HG03060 (cell line): Measurements from ENCODE around the gene TP53BP2.
"Not testable (repeated sequence)": the region's sequence is repeated elsewhere in the genome, so short reads cannot be mapped to it uniquely, and the experiment has no call there.

Experiments used
- ATAC-seq: cut with Tn5 transposase; IDR thresholded peaks from one replicate; pipeline ENCODE4 v1.9.1; 2021; ENCODE audit warnings: low read depth, moderate number of reproducible peaks; ENCODE audit not compliant: unreplicated experiment

The TP53BP2 gene

DNA sequence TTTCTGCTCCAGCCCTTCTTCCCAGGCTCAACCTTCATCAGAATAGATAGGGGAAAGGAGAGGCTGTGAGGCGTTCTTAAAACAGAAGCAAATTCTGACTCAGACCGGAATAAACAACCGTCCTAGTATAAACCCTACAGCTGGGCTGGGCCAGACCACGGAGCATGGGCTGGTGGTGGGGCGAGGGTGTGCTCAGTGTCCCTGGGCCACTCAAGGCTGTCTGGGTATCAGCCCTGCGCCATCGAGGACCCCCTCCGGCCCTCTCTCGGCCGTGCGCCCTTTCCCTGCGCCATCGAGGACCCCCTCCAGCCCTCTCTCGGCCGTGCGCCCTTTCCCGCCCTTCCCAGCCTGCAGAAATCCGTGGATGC lies 97.4 kb downstream of the TP53BP2 start:
- ATAC-seq: no peak

DNA sequence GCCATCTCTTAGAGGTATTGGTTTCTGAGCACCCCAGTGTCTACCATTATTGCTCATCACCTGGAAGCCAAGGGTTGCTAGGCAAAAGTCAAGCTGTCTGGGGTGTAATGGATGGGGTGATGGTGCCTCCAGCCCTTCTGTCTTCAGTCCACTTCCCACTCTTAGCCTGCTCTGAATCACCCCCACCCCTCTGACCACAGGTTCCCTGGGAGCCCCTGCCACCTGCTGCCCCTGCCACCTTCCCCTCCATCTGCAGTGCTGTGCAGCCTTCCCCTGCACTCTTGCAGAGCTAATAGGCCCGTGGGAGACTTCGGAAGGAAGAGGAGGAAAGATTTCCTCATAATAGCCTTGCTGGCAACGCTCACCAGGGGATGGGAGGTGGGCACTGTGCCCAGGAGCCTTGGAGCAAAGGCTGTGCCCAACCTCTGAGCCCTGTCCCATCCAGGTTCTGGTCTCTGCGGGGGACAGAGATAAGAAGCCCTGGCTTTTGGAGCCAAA lies 97.9 kb downstream of the TP53BP2 start:
- no peak for ATAC-seq

DNA sequence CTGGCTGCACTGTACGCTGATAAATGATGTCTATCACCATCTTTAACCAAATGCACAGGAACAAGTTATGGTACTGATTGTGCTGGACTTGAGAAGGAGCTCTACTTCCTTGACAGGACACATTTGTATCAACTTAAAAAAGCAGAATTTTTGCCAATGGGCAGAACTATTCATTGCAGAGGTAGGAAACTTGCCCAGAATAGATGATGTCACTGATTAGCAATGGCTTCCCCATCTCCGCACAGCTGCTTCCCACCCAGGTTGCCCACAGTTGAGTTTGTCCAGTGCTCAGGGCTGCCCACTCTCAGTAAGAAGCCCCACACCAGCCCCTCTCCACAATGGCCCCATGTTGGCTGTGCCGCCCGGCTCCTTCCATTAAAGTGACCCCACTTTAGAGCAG lies 100.0 kb downstream of the TP53BP2 start:
- ATAC-seq: no peak

DNA sequence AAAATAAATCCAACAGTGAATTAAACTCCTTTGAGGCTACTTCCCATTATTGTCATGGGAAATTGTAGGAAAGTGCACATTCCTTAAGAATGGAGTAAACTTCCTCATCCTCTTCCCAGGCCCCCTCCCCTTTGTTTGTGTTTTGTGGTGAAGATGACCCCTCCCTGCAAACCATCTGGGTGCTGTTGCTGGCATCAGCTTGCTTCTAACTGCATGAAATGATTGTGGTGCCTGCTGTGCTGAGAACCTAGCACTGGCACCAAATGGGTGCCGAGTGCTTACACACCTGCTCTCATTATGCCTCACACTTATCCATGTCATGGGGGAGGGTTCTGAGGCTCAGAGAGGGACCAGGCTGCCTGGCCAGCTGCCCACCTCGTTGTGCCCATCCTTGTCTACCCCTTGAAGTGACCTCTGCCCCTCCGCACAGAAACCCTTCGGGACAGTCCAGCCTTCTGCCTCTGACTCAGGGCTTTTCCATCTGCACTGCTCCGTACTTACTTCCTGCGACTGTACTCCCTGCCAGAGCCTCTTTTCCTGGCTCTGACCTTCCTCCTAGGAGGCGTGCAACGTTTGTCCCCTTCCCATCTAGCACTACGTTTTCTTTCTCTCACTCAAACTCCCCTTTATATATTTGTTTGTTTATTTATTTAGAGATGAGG lies 102.8 kb downstream of the TP53BP2 start:
- ATAC-seq: no peak

DNA sequence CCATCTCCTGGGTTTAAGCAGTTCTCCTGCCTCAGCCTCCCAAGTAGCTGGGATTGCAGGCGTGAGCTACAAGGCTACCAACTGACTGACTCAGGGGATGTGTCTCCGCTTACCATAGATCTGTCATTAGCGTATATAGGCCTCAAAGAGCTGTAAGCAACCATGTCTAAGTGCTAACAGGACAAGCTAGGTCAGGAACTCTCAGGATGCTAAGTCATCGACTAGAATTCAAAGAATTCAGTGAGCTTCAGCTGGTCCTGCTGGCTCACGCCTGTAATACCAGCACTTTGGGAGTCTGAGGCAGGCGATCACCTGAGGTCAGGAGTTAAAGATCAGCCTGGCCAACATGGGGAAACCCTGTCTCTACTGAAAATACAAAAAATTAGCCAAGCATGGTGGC lies 103.9 kb downstream of the TP53BP2 start:
- no peak for ATAC-seq

DNA sequence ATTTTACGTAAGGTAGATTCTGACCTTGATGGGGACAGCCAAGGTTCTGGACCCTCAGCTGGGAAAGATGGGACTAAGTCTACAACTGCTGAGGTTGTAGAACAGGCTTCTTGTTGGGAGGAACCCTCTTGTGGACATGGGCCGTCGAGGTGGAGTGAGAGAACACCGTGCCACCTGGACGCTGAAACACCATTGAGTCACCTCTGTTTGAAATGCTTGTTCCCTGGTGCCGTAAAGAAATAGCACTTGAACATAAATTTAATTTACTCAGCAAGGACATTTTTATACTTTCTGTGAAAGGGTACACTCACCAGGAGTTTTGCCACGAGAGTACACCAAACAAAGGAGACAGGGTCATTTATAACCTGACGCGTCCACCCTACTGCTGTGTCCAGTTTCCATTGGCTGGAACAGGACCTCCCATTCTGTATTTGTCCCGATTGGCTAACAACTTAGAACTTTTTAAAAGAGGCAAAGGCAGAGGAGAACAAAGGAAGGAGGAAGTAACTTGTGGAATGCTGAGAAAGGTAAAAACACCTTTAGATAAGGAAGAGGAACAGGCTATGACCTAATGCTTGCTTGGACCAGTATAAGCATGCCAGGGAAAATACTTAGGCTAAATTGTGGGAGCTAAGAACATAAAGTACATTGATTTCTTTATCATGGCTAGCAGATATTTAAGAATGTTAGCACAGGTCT lies 105.6 kb downstream of the TP53BP2 start:
- not testable (repeated sequence) for ATAC-seq

DNA sequence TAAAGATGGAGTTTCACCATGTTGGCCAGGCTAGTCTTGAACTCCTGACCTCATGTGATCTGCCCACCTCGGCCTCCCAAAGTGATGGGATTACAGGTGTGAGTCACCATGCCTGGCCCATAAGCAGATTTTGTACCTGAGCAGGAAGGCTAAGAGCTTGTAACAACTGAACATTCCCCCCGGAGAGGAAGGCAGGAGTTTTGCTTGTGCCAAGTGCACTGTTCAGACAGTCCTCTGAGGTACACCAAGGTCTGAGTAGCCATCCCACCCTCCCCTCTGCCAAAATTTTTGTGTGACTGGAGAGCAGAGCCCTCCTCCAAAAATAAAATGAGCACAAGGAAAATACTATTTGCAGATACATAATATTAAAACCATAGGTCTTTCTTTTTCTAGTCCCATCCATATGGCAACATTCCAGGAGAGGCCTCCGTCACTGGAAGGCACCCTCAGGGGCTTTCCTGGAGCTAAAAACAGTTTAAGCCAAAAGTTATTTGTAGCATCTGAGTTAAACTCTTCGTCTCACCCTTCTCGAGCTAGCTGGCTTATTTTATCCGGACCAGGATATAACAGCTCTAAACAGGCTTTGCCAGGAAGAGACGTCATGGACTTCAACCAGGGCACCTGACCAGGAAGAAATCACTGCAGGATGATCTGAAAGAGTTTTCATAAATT lies 106.2 kb downstream of the TP53BP2 start:
- no peak for ATAC-seq

DNA sequence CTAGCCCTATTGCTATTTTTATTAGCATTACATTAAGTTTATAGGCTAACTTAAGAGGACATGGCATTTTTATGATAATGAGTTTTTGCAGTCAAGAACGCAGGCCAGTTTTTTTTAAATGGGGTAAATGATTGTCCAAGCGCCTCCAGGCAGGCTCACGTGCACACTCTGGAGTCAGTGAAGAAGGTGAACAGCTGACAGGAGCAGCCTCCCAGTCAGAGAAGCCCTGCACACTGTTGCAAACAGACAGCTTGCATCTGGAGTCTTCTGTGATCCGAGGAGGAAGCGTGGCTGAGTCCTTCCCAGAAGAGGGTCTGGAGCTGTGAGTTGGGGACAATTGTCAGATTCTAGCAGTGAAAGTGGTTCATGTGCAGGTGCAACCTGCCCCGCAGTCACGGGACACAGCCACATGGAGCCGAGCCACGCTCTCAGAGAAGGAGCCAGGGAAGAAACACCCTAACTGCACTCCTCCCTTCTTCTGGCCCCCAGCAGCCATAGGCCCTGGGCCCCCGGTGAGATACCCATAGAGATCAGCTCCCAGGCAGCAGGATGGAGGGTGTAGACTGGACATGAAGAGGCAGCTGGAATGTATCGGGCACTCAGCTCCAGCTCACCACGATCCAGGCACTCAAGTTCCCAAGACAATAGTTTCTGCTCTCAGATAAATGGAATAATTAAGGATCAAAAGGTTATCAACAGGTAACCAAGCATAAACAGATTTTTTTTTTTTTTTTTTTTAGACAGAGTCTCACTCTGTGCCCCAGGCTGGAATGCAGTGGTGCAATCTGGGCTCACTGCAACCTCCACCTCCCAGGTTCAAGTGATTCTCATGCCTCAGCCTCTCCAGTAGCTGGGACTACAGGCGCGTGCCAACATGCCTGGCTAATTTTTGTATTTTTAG lies 107.0 kb downstream of the TP53BP2 start:
- no peak for ATAC-seq

DNA sequence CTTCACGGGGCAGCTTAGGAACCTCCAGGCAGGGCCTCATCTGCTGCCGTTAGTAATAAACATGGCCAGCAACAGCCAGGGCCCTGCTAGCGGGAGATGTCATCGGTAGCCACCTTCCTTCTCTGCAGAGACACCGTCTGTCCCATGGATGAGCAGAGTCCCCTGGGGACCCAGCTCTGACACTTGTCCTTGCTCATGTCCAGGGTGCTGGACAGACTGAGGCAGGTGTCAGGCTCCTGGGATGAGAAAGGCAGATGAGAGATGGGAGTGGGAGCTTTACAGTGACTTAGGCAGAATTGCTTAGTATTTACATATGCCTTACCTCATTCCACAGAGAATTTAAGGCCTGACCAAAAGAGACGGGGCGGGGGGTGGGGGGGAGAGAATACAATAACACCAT lies 108.4 kb downstream of the TP53BP2 start:
- ATAC-seq: no peak

DNA sequence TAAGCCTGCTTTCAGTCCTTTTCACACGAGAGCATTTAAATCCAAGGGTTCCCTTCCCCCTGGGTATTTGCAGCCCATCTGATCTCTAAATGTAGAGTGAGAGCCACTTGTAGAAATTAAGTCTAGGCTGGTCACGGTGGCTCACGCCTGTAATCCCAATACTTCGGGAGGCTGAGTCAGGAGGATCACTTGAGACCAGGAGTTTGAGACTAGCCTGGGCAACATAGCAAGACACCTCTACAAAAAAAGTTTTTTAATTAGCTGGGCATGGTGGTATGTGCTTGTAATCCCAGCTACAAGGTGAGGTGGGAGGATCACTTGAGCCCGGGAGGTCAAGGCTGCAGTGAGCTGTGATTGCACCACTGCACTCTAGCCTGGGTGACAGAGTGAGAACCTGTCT lies 109.1 kb downstream of the TP53BP2 start:
- ATAC-seq: not testable (repeated sequence)

DNA sequence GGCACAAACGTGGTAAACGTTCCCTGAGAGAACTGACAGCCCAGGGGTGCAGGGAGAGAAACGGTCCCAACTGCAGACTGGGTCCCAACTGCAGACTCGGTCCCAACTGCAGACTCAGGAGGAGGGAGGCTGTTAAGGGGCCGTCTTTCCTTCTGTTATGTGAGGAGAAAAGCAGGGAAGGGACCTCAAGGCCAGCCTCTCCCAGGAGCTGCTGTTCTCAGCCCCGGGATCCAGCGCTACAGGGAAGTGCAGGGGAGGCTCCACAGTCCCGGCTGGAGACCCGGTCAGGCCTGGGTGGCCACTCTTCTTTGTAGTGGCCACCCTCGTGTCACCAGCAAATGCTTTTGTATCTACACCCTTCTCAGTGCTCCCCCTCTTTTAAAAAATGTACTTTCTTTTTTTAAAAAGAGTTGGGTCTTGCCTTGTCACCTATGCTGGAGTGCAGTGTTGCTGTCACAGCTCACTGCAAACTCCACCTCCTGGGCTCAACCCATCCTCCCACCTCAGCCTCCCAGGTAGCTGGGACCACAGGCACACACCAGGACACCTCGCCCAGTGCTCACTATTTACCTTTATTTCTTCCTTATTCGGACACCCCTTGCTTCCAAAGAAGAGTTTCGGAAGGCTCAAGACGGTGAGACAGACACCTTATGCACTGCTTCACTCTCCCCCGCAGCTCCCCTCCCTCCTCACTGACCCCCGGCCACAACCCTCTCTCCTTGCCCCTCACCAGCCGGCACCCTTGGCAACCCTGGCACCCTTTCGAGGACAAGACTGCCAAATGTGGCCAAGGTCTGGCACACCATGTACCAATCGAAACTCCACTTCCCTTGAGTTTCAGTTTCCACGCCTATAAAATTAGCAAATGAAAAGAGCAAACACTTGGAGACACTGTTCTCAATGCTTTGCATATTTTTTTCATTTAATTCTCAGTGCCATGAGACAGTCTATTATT lies 111.6 kb downstream of the TP53BP2 start:
- no peak for ATAC-seq

DNA sequence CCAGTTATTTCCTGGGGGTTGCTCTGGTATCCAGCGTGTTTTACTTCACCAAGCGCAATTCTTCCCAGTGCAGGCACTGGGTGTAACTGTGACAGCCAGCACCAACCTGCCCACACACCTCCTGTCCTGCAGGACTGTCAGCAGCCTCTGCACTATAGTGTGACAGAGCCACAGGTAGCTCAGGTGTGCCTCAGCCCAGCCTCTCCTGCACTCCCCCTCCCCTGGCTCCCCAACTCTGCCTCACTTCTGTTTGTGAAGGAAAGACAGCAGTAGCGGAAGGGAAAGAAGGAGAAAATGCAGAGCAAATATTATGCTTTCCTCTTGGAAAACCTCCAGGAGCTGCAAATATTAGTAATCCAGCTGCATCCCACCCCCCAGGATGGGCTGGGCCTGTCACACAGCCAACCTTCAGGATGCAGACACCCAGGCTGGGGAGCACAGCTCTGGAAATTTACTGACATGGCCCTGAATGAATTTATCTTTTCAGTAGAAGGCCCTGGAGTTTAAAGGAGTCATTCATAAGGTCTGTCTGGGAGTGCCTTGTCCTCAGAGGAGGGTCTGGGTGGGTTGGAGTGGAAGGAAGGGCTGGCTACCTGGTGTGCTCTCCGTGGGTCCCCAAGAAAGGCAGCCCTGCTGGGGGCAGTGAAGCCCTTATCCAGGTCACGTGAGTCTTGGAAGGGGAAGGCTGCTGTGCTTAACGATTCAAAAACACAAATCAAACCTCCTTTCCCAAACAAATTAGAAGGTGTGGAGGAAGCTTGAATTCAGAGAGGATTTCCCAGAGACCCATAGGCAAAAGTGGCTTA lies 112.6 kb downstream of the TP53BP2 start:
- ATAC-seq: no peak

DNA sequence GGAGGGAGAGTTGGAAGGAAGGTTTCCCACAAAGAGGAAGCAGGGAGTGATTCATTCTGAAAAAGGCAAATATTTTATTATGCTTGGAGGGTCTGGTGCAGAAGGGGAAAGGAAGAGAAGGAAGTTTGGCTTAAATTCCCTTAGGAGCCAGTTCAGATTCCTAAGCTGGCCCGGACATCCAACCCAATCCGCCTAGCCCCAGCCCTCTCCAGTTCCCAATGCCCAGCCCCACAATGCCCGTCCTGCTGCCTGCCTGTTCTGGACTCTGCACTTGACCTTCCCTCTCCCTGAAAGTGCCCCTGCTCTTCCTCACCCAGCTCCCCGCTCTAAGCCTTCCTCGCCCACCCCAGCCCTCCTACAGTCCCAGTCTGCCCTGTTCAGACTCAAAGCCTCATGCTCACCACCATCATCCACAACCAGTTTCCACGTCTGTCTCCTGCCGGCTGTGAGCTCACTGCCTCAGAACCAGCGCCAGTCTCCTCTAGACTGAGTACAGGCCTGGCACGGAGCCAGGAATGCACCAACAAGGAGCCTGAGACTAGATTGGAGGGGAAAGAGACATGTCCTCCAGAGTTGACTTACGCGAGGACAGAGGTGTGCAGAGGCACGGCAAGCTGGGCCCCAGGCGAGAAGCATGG lies 114.5 kb downstream of the TP53BP2 start:
- ATAC-seq: no peak

DNA sequence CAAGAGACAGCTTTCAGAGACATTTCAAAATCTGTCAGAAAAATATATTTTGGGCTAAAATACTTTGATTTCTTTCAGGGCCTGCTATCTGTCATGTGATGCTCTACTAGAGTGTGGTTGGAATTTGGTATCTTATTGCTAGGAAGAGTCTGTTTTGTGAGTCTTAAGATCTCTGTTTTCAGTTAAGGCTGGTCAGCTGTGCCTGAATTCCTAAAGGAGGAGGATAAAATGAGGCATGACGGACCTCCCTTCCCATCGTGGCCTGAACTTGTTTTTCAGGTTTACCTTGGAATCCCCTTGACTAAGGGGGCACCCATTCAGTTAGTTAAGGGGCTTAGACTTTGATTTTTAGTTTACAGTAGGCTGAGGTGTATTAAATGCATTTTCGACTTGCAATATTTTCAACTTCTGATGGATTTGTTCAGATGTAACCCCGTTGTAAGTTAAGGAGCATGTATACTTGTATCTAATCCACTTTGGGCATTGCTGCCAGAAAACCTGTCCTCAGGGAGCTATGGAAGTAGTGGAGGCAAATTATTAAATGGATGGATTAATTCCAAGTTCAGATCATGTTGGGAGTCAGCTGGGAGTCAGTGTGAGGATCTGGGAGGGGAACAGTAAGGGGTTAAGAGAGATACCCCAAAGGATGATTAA lies 115.1 kb downstream of the TP53BP2 start:
- ATAC-seq: no peak

DNA sequence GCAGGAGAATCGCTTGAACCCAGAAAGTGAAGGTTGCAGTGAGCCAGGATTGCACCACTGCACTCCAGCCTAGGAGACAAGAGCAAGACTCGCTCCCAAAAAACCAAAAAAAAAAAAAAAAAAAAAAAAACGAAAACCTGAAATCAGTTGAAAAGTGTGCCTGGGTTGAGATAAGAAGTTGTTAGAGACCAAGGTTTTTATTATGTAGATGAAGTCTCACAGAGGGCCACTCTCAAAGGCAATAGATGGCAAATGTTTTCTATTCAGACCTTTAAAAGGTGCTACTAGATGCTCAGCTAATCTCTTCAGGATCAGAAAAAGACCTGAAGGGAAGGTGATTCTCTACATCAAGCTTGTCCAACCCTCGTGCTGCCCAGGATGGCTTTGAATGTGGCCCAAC lies 115.8 kb downstream of the TP53BP2 start:
- ATAC-seq: no peak
